Measurements from ENCODE around the gene HYOU1. TPM values are rescaled to one million over a fixed set of nuclear protein-coding genes. Genes with fewer than 3 reads are reported as not detected.

The HYOU1 gene
- total and polyA plus RNA-seq, 2 of the 8 experiments (the other 6 are each of a cell fraction or from before 2014, with no cell fraction given), result 239 to 295 TPM

DNA sequence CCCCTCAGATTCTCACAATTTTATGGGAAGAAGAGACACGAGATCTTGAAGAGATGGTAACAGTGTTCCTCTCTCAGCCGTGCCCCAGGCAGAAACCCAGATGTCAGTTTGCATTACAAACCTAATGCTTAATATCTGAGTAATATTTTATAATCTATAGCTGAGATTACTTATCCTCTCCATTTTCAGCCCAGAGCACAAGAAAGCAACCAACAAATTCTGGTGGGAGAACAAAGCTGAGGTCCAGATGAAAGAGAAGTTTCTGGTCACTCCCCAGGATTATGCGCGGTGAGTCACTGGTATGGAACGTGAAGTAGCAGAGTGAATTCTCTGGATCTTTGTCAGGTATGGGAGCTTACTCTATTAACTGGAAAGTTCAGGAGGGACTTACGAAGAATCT lies 58.2 kb downstream of the HYOU1 start:
- Histone ChIP-seq H3K23me2 (ENCODE audit: low read depth, low read length) (peaks cover 12% of the 10 kb centered on the region), H3K79me2 (ENCODE audit: control insufficient read depth in 1 of 2, insufficient read depth in 2 of 2, low read length in 2 of 2) (peaks cover 0 to 43% of the 10 kb centered on the region in 2 experiments; a peak in 3 of 4 replicates), H2BK15ac (ENCODE audit: low read length) (no peak overlapping the region), H4K5ac (ENCODE audit: insufficient read length, low read depth, low read length) (peak overlapping the region; percentile 78), H2BK12ac (ENCODE audit: low read depth, low read length) (peak overlapping the region; percentile 45; the same call in 1 of the 2 replicates), H3K9me3 (ENCODE audit: insufficient read depth in 2 of 2, low read depth in 1 of 2, low read length in 1 of 2) (no peaks in the 10 kb centered on the region), H3K27ac (ENCODE audit: low read depth, low read length) (peak overlapping the region; percentile 70), H3K56ac (replicated peaks; ENCODE audit: insufficient read length, low read depth, low read length) (no peak overlapping the region), H3K36me3 (ENCODE audit: control insufficient read depth in 2 of 4, insufficient read depth in 4 of 4, low read length in 3 of 4) (peaks cover 3 to 32% (median 19%) of the 10 kb centered on the region in 4 experiments; a peak in 7 of 8 replicates), H2BK20ac (ENCODE audit: low read length) (no peak overlapping the region), H2AFZ (ENCODE audit: low read length) (no peak overlapping the region), H3K23ac (ENCODE audit: insufficient read length) (no peak overlapping the region), H3K4me2 (ENCODE audit: insufficient read depth in 1 of 2, low read depth in 2 of 2, low read length in 2 of 2) (peak overlapping the region; percentile 95 to 100), H4K8ac (ENCODE audit: extremely low read depth, insufficient read depth, low read length) (no peak overlapping the region), H3K4me3 (ENCODE audit: extremely low read depth in 1 of 4, insufficient read depth in 2 of 4, low read depth in 3 of 4, low read length in 4 of 4) (peak overlapping the region; percentile 84 to 97 (median 90)), H3K27me3 (replicated peaks in 1 of 4; ENCODE audit: control insufficient read depth in 3 of 4, extremely low read depth in 1 of 4, insufficient read depth in 3 of 4, low read length in 3 of 4) (no peaks in the 10 kb centered on the region), H3K14ac (ENCODE audit: insufficient read length) (no peak overlapping the region), H3K79me1 (ENCODE audit: low read depth, low read length) (peaks cover 7% of the 10 kb centered on the region), H2BK5ac (ENCODE audit: low read depth, low read length) (peak overlapping the region; percentile 93; the same call in 1 of the 2 replicates), H2AK5ac (ENCODE audit: low read depth, low read length) (no peak overlapping the region), H3K18ac (ENCODE audit: extremely low read depth, low read length) (peak overlapping the region; percentile 85; the same call in 1 of the 2 replicates), H4K20me1 (replicated peaks in 1 of 2; ENCODE audit: control insufficient read depth in 1 of 2, insufficient read depth in 2 of 2, low read length in 2 of 2) (no peaks in the 10 kb centered on the region), H3K4me1 (replicated peaks in 1 of 4; ENCODE audit: control insufficient read depth in 3 of 4, insufficient read depth in 4 of 4, low read length in 3 of 4) (peaks cover 0 to 6% (median under 1%) of the 10 kb centered on the region in 4 experiments; a peak in 2 of 7 replicates), H4K91ac (replicated peaks; ENCODE audit: insufficient read length, low read length) (no peak overlapping the region), H3K4ac (replicated peaks; ENCODE audit: insufficient read length, low read depth, low read length) (no peak overlapping the region), H3K9ac (replicated peaks in 1 of 4; ENCODE audit: extremely low read depth in 1 of 4, low read depth in 3 of 4, low read length in 3 of 4) (peak overlapping the region; percentile 78 to 82 (median 81)), H2BK120ac (replicated peaks; ENCODE audit: low read depth, low read length) (no peak overlapping the region)
- ChIA-PET POLR2A (ENCODE audit: partially characterized antibody) (interaction anchor here (0.7 to 15.2 kb wide), 14 partner anchors 14 to 170 kb away, joined by 3 to 264 read pairs (median 4); partner anchors contain the start of genes RPS25 and TRAPPC4), CTCF (ENCODE audit: partially characterized antibody) (interaction anchor here (0.9 to 1.5 kb wide), 2 partner anchors 11 to 14 kb away, joined by 3 to 4 read pairs; no protein-coding TSS in a partner anchor)
- DNase-seq (ENCODE audit: low read depth in 1 of 2, low spot score in 2 of 2), result no peak
- WGBS, 2 experiments (ENCODE audit: extremely low coverage in 1 of 2, insufficient coverage in 1 of 2, insufficient read length in 1 of 2, insufficient replicate concordance in 2 of 2, low coverage in 1 of 2, low lambda C conversion rate in 2 of 2, missing lambda C conversion rate in 1 of 2), result 43% methylated on average over 6 of the region's 6 CpGs; no CpG with 5 or more reads in 1 of the 2 experiments
- FAIRE-seq, result peak; percentile 45
- no peak for TF ChIP-seq RNF2 (IDR thresholded peaks at IDR 0.05; ENCODE audit: borderline replicate concordance, low read depth, low read length, missing control alignments, poor library complexity, severe bottlenecking)
- TF ChIP-seq HDAC6 (IDR thresholded peaks at IDR 0.05; ENCODE audit: low read depth, low read length), result no peak
- peak in 1 of 2 experiments; percentile 2; a peak in 1 of 4 replicates for TF ChIP-seq SIN3A (conservative IDR thresholded peaks at IDR 0.05 in 1 of 2, IDR thresholded peaks at IDR 0.05 in 1 of 2; ENCODE audit: low read depth in 1 of 2, low read length in 2 of 2)
- TF ChIP-seq ATF2 (IDR thresholded peaks at IDR 0.05; ENCODE audit: low read length), result 0 out of 2 replicates have a peak, but pooled peaks have one; percentile 28
- no peak for TF ChIP-seq NRF1 (IDR thresholded peaks at IDR 0.05; ENCODE audit: low read depth, low read length)
- no peak for TF ChIP-seq GTF2F1 (IDR thresholded peaks at IDR 0.05; ENCODE audit: borderline replicate concordance, low read depth, low read length)
- TF ChIP-seq TBP (IDR thresholded peaks at IDR 0.05; ENCODE audit: low read depth, low read length), result no peak
- no peak for TF ChIP-seq RAD21 (IDR thresholded peaks at IDR 0.05 in 1 of 2, conservative IDR thresholded peaks at IDR 0.05 in 1 of 2; ENCODE audit: low read depth in 2 of 2, low read length in 2 of 2)
- TF ChIP-seq MAFK (IDR thresholded peaks at IDR 0.05; ENCODE audit: low read depth, low read length), result no peak
- no peak for TF ChIP-seq CHD1 (IDR thresholded peaks at IDR 0.05; ENCODE audit: low read depth, low read length)

Measured in H1 (cell line).